ENCODE data around the gene MAD1L1. TPM values are rescaled to one million over a fixed set of nuclear protein-coding genes. Genes with fewer than 3 reads are reported as not detected.

Gene MAD1L1
- total RNA-seq, 4 donors from 2014 or later: 8.0 to 52.7 (median 26.7) TPM

- DNase-seq: no peak
- Histone ChIP-seq H3K4me1 (peaks cover 0 to 22% (median 5%) of the 10 kb centered on the region in 4 donors), H3K36me3 (no peaks in the 10 kb centered on the region), H3K27me3 (no peaks in the 10 kb centered on the region), H3K4me3 (no peak overlapping the region), H3K9me3 (no peaks in the 10 kb centered on the region), H3K27ac (no peak overlapping the region)
- no peak for TF ChIP-seq EP300 (IDR thresholded peaks at IDR 0.05; ENCODE audit: low read depth)
- TF ChIP-seq, protein P1, sequence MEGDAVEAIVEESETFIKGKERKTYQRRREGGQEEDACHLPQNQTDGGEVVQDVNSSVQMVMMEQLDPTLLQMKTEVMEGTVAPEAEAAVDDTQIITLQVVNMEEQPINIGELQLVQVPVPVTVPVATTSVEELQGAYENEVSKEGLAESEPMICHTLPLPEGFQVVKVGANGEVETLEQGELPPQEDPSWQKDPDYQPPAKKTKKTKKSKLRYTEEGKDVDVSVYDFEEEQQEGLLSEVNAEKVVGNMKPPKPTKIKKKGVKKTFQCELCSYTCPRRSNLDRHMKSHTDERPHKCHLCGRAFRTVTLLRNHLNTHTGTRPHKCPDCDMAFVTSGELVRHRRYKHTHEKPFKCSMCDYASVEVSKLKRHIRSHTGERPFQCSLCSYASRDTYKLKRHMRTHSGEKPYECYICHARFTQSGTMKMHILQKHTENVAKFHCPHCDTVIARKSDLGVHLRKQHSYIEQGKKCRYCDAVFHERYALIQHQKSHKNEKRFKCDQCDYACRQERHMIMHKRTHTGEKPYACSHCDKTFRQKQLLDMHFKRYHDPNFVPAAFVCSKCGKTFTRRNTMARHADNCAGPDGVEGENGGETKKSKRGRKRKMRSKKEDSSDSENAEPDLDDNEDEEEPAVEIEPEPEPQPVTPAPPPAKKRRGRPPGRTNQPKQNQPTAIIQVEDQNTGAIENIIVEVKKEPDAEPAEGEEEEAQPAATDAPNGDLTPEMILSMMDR (IDR thresholded peaks at IDR 0.05): no peak
- no peak for TF ChIP-seq POLR2A (IDR thresholded peaks at IDR 0.05)
- TF ChIP-seq POLR2AphosphoS5 (IDR thresholded peaks at IDR 0.05): no peak
- in situ Hi-C loops (cut with MboI; ENCODE audit: low pct_ligation_motif_present in 1 of 4, low pct_unique_long_range_greater_than_20kb in 1 of 4, low sequenced_read_pairs in 3 of 4) (no loop called here), intact Hi-C loops (cut with DNase I; ENCODE audit: low total_unique reads) (loop anchor here (2.0 kb wide), 1 partner anchor 55 kb away; no protein-coding TSS in a partner anchor)
- WGBS, 2 donors (ENCODE audit: low coverage in 1 of 2): 89 to 90% methylated on average over 6 to 12 of the region's 12 CpGs
Observed at GRCh38 chr7:1925349-1925748, 307.4 kb downstream of the MAD1L1 start.

GRCh38 chr7:1924258-1924817, 308.4 kb downstream of the MAD1L1 start:
- Histone ChIP-seq H3K9me3 (no peaks in the 10 kb centered on the region), H3K4me1 (peaks cover 0 to 22% (median 5%) of the 10 kb centered on the region in 4 donors), H3K4me3 (no peak overlapping the region), H3K27me3 (no peaks in the 10 kb centered on the region), H3K36me3 (no peaks in the 10 kb centered on the region), H3K27ac (no peak overlapping the region)
- 84 to 90% methylated on average over 7 to 10 of the region's 10 CpGs for WGBS, 2 donors (ENCODE audit: low coverage in 1 of 2)
- intact Hi-C loops (cut with DNase I; ENCODE audit: low total_unique reads) (loop anchor here (2.0 kb wide), 1 partner anchor 54 kb away; no protein-coding TSS in a partner anchor), in situ Hi-C loops (cut with MboI; ENCODE audit: low pct_ligation_motif_present in 1 of 4, low pct_unique_long_range_greater_than_20kb in 1 of 4, low sequenced_read_pairs in 3 of 4) (no loop called here)
- TF ChIP-seq EP300 (IDR thresholded peaks at IDR 0.05; ENCODE audit: low read depth) (no peak), POLR2A (IDR thresholded peaks at IDR 0.05) (no peak), POLR2AphosphoS5 (IDR thresholded peaks at IDR 0.05) (no peak)
- TF ChIP-seq, protein P1 (IDR thresholded peaks at IDR 0.05): no peak
- no peak for DNase-seq

DNA sequence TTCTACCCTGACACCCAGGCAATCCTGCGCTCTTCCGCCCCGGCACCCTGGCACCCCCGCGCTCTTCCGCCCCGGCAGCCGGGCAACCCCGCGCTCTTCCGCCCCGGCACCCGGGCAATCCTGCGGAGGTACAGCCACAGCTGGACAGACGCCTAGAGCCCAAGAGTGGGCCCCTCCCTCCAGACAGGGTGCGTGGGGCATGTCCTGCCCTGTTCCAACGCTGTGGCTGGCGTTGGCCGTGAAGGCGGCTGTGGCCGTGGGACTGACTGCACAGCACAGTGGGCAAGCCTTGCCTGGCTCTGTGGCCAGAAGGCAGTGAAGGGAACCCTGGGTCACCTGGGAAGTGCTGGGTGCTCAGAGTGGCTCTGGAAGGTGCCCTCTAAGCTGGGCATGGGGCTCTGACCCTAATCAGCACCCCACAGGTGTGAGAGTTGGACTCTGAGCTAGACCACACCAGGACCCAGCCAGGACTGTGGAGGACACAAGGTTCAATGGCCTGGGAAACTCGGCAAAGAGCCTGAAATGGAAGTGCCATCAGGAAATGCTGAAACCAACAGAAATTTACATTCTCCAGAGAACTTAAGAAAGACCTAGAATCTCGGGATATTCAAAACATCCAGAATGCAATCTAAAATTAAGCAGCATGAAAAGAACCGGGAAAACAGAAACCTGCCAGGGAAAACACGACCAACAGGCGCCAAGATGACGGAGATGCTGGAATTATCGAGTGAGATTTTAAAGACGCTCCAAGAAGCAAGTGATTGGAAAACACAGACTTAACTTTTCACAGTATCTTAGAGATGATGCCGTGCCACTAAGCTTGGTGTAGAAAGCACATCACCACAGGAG, 309.1 kb downstream of the MAD1L1 start:
- in situ Hi-C loops (cut with MboI; ENCODE audit: low pct_ligation_motif_present in 1 of 4, low pct_unique_long_range_greater_than_20kb in 1 of 4, low sequenced_read_pairs in 3 of 4) (no loop called here), intact Hi-C loops (cut with DNase I; ENCODE audit: low total_unique reads) (loop anchor here (2.0 kb wide), 1 partner anchor 53 kb away; no protein-coding TSS in a partner anchor)
- Histone ChIP-seq H3K9me3 (no peaks in the 10 kb centered on the region), H3K4me1 (peaks cover 0 to 16% (median 5%) of the 10 kb centered on the region in 4 donors), H3K27ac (no peak overlapping the region), H3K4me3 (no peak overlapping the region), H3K27me3 (no peaks in the 10 kb centered on the region), H3K36me3 (no peaks in the 10 kb centered on the region)
- no peak for DNase-seq
- TF ChIP-seq POLR2AphosphoS5 (IDR thresholded peaks at IDR 0.05): no peak
- no peak for TF ChIP-seq EP300 (IDR thresholded peaks at IDR 0.05; ENCODE audit: low read depth)
- TF ChIP-seq, protein P1 (IDR thresholded peaks at IDR 0.05): no peak
- TF ChIP-seq POLR2A (IDR thresholded peaks at IDR 0.05): no peak
- 91 to 95% methylated on average over 8 to 30 of the region's 30 CpGs for WGBS, 2 donors (ENCODE audit: low coverage in 1 of 2)

GRCh38 chr7:1922870-1923236, 309.9 kb downstream of the MAD1L1 start:
- no peaks in the 10 kb centered on the region for H3K9me3 ChIP-seq
- H3K36me3 ChIP-seq: no peaks in the 10 kb centered on the region
- TF ChIP-seq, protein P1 (IDR thresholded peaks at IDR 0.05): no peak
- TF ChIP-seq POLR2AphosphoS5 (IDR thresholded peaks at IDR 0.05): no peak
- no peak overlapping the region for H3K27ac ChIP-seq
- intact Hi-C loops (cut with DNase I; ENCODE audit: low total_unique reads) (no loop called here), in situ Hi-C loops (cut with MboI; ENCODE audit: low pct_ligation_motif_present in 1 of 4, low pct_unique_long_range_greater_than_20kb in 1 of 4, low sequenced_read_pairs in 3 of 4) (no loop called here)
- no peak for DNase-seq
- WGBS, 2 donors (ENCODE audit: low coverage in 1 of 2): 96 to 100% methylated on average over 5 to 7 of the region's 7 CpGs
- no peaks in the 10 kb centered on the region for H3K27me3 ChIP-seq
- H3K4me1 ChIP-seq: peaks cover 0 to 10% (median 2%) of the 10 kb centered on the region in 4 donors
- no peak overlapping the region for H3K4me3 ChIP-seq
